Anterior cingulate cortex (tissue), 58 donors: ENCODE data around the gene ALDH3B1.

ENCODE experiments used
- DNase-seq, 58 donors: peaks; one replicate each; lab custom pipeline; 2025; lab: John Stamatoyannopoulos, UW

Gene ALDH3B1

DNA sequence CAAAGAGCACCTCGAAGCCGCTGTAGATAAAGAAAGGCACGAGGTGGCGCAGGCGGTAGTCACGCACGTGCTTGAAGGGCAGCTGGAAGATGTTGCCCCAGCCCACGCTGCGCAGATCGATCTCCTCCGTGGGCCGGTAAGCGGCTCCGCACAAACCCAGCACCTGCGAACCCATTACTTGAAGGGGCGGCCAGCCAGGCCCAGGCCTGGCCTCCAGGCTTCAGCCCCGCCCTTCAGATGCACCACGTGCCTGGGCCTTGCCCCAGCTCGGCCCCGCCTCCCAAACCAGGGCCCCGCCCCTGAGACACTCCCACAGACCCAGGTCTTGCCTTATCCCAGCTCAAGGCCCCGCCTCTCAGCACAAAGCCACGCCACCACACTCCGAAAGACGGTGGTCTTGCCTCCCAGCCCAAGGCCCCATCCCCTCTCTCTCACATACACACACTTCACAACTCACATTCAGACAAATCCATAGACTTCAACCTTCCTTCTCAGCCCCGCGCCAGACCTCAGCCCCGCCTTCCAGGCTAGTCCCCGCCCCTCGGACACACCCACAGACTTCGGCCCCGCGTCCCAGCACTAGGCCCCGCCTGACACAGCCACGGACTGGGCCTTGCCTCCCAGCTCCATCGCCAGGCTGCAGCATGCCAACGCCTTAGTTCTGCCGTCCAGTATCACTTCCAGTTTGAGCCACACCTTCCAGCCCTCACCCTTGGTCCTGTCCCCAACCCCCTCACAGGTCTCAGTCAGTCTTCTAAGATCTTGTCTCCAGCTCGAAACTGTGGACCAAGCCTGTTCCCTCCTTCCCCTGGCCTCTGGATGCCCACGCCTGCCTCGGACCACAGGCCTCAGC lies 13.3 kb upstream of the ALDH3B1 start:
- DNase-seq = peak in 1 of 58 donors; percentile 34

DNA sequence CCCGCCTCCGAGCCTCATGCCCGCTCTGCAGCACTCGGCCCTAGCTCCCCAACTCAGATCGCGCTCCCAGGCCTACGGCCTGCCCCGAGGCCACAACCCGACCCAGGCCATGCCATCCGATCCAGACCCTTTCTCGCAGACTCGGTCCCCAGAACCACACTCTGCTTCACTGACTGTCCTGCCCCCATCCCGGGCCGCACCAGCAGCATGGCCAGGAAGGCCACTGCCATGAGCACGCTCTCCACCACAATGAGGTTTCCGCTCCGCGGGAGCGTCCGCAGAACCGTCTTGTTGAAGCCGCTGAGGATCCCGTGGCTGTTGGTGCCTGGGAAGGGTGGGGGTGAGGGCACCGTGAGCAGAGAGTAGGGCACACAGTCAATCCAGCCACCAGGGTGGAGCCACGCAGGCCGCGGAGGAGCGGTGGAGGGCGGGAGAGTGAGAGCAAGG lies 12.6 kb upstream of the ALDH3B1 start:
- DNase-seq = no peak

DNA sequence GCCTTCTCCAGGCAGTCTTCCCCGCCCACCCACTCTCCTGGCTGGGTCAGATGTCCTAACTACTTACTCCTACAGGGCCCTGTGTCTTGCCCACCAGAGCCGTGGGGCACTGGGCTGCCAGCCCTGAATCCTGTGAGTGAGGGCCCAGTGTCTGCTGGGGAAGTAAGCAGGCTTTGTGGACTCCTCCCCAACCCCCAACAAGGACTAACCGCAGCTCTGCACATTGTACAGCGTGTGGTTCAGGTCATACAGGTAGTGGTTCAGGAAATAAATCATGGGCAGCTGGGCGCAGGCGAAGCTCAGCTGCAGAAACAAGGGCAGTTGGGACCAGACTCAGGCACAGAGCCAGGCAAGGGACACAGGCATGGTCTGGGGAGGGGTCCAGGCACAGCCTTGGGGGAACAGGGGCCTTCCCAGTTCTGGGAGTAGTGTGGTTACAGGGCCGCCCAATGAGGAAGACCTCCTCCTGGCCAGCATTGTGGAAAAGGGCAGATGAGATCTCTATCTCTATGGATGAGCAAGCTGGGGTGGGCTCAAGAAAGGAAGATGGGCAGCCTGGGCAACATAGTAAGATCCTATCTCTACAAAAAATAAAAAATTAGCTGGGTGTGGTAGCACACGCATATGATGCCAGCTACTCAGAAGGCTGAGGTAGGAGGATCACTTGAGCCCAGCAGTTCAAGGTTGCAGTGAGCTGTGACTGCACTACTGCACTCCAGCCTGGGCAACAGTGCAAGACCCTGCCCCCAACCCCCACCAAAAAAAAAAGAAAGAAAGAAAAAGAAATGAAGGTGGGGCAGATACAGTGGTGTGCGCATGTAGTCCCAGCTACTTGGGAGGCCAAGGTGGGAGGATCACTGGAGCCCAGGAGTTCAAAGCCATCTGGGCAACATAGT lies 11.7 kb upstream of the ALDH3B1 start:
- no peak for DNase-seq

DNA sequence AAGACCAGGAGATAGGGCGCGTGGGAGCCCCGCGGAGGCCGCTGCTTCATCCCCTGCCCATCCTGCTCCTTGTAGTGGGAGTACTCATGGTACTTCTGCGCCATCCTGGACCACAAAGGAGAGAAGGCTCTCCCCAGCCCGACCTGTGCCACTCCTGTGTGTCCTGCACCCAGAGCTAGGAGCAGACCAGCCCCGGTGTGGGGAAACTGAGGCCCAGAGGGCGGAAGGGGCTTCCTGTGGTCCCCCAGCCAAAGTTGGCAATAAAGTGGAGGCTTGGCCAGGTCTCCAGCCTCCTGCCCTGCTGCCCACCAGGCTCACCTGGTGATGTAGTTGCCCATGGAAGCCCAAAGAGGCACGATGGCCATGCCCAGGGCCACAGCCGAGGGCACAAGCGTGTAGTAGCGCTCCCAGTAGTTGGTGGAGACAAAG lies 10.9 kb upstream of the ALDH3B1 start:
- no peak for DNase-seq

DNA sequence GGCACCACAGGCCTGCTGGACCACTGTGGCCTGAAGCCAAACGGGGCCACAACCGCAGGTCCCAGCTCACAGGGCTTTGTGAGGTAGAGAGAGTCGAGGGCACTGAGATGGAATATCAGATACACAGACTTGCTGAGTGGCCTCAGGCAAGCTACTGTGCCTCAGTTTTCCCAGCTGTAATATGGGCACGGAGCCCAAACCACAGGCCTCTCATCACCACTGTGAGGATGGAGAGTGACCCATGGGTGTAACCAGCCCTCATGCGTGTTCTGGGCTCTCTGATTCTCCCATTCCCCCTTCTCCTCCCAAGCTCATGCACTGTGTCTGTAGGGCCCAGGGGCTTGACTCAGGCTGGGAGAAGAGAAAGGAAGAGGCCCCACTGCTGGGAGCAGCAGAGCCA lies 10.4 kb upstream of the ALDH3B1 start:
- DNase-seq = no peak

DNA sequence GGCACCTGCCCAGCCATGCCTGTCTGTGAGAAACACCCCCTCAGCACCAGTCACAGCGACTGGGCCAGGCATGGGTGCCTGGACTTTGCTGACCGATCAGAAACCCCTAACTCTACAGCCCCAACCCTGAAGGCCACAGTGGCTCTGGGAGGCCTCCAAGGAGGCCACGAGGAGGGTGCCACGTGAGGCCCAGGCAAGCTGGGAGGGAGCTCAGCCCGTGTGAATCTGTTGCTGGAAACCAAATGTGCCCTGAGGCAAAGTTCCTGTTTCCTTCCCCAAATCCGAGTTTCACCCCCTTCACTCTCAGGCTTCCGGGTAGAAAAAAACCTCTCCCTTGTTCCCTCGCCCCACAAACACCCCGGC lies 7.6 kb upstream of the ALDH3B1 start:
- no peak for DNase-seq

DNA sequence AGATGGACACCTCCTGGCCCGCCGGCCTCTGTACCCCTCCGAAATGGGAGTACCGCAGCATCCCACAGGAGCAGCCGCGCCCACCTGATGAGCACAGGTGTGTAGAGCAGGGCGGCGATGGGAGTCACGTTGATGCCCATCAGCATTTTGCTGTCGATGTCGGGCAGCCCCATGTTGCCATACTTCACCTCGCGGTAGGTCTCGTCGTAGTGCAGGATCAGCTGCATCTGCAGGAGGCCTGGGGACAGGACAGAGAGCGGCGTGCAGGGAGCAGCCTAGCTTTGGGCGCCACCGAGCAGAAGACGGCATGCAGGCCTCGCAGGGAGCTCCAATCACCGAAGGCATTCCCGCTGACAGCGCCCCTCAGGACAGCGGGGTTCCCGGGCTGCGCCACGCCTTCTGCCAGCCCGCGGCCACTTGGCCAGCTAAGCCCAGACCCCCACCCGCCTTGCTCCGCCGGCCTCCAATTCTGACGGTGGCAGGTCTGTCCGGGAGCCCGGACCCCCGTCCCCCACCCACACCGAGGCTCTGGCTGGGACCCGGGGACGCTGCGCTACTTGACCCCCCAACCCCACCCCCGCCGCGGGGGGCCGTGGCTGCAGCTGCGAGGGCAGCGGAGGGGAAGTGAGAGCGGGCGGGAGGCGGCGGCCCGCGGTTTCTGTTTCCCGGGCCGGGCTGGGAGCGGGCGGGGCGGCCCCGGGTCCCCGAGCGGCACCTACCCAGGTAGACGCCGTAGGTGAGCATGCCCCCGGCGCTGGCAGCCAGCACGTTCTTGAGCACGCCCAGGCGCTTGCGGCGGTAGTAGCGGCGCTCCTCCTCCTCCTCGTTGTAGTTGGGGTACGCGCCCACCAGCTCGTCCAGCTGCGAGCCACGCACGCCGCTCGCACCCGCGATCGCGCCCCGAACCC lies 6.9 kb upstream of the ALDH3B1 start:
- DNase-seq = no peak

DNA sequence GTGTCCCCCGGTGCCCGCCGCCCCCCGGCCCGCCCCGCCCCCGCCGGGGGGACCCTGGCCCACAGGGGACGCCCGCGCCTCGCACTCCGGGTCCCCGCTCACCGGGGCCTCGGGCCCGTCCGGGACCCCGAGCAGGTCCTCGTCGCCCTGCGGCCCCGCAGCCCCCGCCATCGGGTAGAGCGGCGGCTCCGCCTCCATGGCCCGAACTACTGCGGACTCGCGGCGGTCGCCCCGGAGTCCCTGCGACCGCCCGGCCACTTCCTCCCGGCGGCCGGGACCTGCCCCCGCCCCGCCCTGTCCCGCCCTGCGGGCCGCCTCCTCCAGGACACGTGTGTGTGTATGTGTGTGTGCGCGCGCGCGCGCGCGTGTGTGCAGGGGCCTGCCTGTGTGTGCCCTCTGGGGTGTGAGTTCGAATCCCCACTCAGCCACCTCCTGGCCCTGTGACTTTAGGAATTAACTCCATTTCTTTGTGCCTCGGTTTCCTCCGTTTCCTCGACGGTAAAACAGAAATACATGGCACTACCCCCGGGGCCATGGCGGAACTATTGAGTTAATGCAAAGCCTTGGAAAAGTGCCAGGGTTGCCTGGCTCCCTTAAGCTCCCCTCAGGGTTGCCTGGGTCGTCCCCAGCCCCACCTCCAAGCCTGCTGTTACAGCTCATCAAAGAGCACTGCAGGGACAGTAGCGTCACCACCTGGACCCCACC lies 6.1 kb upstream of the ALDH3B1 start, which contains the start of gene UNC93B1:
TSS of gene UNC93B1 (minus strand) at position 252 of the 705 bp plus-strand sequence. CDS start at position 198, 54 bp downstream.
- DNase-seq = peak in 41 of 58 donors; percentile 18 to 71 (median 44)

DNA sequence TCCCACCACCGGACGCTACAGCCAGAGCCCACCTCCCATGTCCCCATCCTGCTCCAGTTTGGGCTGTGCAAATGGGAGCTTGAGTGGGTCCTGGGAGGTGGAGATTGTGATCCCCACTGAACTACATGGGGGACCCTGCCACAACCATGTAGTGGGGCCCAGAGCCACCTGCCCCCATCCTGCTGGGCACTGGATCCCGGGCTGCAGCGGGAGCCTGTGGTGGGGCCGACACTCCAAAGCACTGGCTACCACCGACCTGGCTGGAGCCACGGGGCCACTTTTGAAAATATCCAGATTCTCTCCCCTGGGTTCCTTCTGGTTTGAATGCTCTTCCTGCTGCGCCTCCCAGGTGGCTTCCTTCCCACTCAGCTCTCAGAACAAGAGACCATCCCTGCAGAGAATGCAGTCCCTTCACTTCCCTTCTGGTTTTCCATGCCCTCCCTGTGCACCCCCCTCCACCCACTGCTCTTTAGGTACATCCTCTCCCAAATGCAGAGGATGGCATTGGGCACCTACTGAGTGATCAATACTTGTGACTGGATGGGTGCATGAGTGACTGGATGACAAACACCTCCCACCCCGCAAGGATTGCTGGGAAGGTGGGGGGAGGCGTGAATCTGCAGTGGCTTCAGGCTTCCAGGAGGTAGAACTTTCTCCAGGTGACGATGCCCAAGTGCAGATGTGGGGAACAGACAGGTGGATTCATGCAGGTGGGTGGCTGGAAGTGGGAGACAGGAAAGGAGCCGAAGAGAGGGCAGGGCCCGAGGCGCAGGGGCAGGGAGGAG lies 5.4 kb upstream of the ALDH3B1 start:
- peak in 11 of 58 donors; percentile 16 to 69 (median 33) for DNase-seq

DNA sequence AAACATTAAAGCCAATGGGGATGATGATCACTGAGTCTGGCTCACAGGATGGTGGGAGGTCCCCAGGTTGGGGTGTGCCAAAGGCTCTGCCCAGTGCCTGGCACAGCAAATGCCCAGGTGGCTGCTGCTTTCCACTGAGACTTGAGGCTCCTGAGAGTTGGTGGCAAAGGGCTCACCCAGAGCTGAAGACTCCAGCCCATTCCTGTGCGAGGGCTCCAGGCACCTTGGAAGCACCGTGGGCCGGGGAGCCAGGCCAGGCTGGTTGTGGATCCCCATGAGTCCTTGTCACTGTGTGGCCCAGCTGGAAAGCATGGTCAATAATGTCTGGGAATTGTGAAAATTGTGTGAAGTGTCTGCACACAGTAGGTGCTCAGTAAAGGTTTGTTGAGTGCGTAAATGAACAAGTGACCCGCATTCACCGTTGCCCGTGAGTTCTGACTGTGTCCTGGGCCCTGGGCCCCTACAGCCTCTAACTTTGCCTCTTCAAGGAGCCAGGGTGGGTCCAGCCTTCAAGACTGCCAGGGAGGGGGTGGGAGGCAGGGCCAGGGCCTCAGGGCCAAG lies 3.4 kb upstream of the ALDH3B1 start:
- no peak for DNase-seq

DNA sequence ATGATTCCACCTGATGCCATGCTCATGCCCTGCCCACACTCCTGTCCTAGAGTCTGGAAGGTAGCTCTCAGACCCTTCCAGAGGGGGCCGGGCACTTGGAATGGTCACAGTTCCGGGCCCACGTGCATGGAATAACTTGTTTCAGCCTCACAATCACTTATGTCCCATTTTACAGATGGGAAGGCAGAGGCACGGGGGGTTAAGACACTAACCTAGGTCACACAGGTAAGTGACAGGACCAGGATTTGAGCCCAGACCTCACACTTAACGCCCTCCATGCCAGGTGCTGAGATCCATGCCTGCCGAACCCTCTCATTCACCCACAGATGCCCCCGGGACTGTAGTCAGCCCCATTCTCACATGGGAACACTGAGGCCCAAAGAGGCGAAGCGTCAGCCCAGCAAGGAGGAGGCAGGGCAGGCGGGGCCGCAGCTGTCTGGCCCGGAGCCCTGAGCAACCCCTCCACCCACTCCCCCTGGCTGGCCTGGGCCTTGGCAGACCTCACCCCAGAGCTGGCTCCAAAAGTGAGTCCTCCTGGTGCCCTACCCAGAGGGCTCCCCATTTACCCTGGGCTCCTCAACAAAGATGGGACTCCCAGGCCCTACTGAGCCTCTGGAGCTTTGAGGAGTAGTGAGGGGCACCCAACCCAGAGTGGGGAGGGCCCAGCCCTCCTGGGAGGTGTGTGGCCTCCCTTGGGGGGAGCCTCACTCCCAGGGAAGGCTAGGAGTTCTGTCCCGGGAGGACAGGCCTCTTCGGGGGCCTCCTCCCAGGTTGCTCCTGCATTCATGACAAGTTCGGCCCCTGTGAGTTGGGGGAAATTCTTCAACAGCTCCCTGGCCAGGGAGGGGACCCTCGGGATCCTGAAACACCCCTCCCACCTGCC lies 2.4 kb upstream of the ALDH3B1 start:
- no peak for DNase-seq

DNA sequence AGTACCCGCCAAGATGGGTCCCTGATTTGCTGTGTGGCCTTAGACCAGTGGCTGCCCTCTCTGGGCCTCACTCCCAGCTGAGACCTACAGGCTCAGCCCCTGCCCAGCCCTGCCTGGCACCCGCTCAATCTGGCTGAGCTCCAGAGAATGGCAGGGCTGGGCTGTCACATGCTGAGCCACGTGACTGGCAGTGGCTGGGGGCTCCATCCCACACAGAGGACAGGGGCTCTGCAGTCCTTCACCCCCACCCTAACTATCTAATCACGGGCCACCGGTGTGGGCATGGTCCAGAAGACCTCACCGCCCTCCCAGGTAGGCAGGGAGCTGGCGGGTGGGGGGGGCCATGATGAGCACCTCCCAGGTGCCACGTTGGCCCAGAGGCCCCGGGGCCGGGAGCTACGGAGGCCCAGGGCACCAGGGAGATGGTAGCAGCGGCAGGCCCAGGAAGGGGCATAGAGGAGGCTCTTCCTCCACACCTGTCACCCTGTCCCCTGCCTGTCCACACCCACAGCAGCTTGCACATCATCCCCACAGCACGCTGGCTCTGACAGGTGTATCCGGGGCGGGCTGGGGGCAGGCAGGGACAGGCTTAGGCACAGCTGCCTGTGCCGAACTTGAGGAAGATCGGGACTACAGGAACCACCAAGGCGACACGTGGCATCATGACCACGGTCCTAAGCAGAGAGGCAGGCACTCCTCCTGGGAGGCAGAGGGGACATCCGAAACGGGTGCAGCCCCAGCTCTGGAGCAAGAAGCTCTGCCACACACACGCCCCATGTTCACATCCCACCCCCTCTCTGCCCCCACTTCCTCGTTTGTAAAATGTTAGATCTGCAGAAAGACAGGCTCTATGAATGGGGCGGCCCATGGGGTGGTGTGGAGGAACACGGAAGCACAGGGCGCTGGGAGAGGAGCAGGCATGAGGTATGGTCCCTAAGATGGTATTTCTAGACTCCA lies 1.5 kb upstream of the ALDH3B1 start:
- peak in 3 of 58 donors; percentile 23 to 57 (median 51) for DNase-seq

DNA sequence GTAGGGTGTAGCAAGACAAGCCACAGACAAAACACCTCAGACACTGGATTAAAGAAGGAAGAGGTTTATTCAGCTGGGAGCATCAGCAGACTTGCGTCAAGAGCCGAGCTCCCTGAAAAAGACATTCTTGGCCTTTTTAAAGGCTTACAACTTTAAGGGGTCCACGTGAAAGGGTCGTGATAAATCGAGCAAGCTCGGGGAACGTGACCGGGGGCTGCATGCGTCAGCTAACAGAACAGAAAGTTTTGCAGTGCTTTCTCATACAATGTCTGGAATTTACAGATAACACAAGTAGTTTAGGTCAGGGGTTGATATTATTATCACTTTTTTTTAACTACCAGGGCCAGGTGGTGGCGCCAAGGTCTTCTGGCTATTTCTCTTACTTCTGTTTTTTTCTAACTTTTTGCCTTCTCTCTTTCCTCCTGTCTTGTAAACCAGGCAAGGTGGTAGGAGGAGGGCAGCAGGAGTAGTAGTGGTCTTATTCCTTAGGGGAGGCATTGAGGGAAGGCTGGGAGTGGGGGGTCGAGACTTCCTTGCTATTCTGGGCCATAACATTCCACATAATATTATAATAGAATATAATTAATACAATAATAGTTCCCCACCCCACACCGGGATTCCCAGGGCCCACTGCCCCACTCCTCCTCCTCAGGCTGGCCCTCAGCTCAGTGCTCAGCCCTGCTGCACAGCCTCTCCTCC lies 587 bp upstream of the ALDH3B1 start:
- no peak for DNase-seq

DNA sequence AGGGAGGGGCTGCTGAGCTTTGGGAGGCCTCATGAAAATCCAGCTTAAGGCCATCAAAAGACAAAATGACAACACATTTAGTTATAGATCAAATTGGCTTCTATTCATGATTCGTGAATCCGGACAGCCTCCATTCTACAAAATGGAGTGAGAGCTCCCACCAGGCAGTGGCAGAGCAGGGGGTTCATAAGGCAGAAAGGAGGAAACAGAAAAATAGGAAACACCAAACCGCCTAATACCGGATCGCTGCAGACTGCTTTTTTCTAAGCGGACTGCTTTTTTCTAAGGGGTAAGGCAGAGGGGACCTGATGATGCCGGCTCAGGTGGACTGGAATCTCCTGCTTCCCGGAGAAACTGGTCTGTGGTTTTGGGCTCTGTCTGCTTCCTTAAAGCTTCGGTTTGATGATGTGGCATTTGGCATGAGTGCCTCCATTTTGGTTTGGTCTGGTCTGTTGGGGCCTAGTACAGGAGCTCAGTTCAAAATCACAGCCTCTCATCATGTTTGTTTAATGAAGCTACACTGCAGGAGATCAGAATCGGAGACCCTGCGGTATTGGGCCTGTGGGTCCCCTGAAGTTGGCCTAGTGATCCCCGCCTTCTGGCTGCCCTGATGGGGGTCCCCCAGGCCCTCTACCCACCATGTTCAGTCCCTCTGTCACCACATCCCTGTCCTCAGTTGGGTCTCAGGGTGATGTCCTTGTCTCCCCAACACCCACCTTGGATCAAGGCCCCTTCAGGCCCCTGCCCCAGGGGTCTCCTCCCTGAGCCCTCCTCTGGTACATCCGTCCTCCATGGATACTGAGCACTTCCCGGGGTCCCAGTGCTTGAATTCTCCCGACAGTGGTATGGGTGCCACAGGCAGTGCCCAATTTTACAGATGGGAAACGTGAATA lies 1.2 kb downstream of the ALDH3B1 start:
- DNase-seq = no peak
